GM12878 (cell line): ENCODE data around the gene PPA1. TPM values are rescaled to one million over a fixed set of nuclear protein-coding genes. Genes with fewer than 3 reads are reported as not detected.
A peak's percentile ranks its signal among the peaks of the same experiment; 100 is the strongest.

ENCODE experiments used
- ATAC-seq: fragments of 200-7000 bp; cut with Tn5 transposase; 3 replicates; pipeline ENCODE4 v1.9.1; 2020; ENCODE audit warnings: mild to moderate bottlenecking, moderate library complexity
- BruUV-seq: library from RNA; stranded (reverse); fragments of 400-500 nt; replicated peaks from 2 replicates; lab custom pipeline; 2021; lab: Mats Ljungman, UMichigan
- CTCF ChIA-PET: fragments of 300-600 bp; sonication (Branson Sonifier 250); formaldehyde crosslinking; extraction: SDS; loops from one replicate; lab custom pipeline; 2021; ENCODE audit warnings: inconsistent platforms; lab: Yijun Ruan, JAX
- POLR2A ChIA-PET: fragments of 350-600 bp; formaldehyde crosslinking; extraction: SDS; loops from one replicate; lab custom pipeline; 2021; ENCODE audit warnings: inconsistent platforms; lab: Charles Lee
- RAD21 ChIA-PET: fragments of 300-600 bp; sonication (Branson Sonifier 250); formaldehyde crosslinking; loops from one replicate; lab custom pipeline; 2023; ENCODE audit warnings: antibody characterized with exemption; ENCODE audit not compliant: unreplicated experiment; lab: Charles Lee
- SMC1A ChIA-PET: fragments of 300-600 bp; sonication (Branson Sonifier 250); formaldehyde crosslinking; loops from one replicate; lab custom pipeline; 2023; ENCODE audit not compliant: unreplicated experiment, uncharacterized antibody; lab: Charles Lee
- DNase-seq: peaks from one replicate; pipeline ENCODE4 v3.0.0-alpha.2; 2011; ENCODE audit warnings: low read depth, low spot score
- FAIRE-seq: peaks from 3 replicates; lab custom pipeline; 2011; peaks lifted over from hg19 to GRCh38; lab: Jason Lieb, UNC
- H2AFZ ChIP-seq: 2 replicates; pipeline ENCODE4 v1.6.0; 2011; ENCODE audit warnings: low read depth, low read length, control low read depth; ENCODE audit not compliant: control insufficient read depth
- H3K27ac ChIP-seq: 2 replicates; pipeline ENCODE4 v1.5.1; 2011; ENCODE audit warnings: control low read depth; ENCODE audit not compliant: control insufficient read depth, insufficient read depth
- H3K27me3 ChIP-seq, 2 experiments: replicated peaks in 1 of 2; 2 replicates each; pipeline versions ENCODE4 v1.6.0 to v1.6.1; 2011; ENCODE audit warnings: low read length in 1 of 2; ENCODE audit not compliant: control insufficient read depth in 2 of 2, insufficient read depth in 2 of 2
- H3K36me3 ChIP-seq, 2 experiments: 2 replicates each; pipeline ENCODE4 v1.5.1; 2011; ENCODE audit warnings: low read length in 1 of 2; ENCODE audit not compliant: control insufficient read depth in 2 of 2, insufficient read depth in 2 of 2
- H3K4me1 ChIP-seq: 2 replicates; pipeline ENCODE4 v1.6.1; 2011; ENCODE audit warnings: mild to moderate bottlenecking, low read length, moderate library complexity, mixed read lengths; ENCODE audit not compliant: control insufficient read depth, insufficient read depth
- H3K4me2 ChIP-seq: 2 replicates; pipeline ENCODE4 v1.6.0; 2011; ENCODE audit warnings: control low read depth; ENCODE audit not compliant: control insufficient read depth, insufficient read depth
- H3K4me3 ChIP-seq: fragments of 200-600 bp; sonication (generic); 2 replicates; pipeline ENCODE4 v1.5.1; 2016
- H3K79me2 ChIP-seq: 2 replicates; pipeline ENCODE4 v1.6.0; 2011; ENCODE audit warnings: low read length; ENCODE audit not compliant: control insufficient read depth, insufficient read depth
- H3K9ac ChIP-seq: 2 replicates; pipeline ENCODE4 v1.8.0; 2011; ENCODE audit warnings: low read length, control low read depth, mixed read lengths; ENCODE audit not compliant: control insufficient read depth, insufficient read depth
- H3K9me3 ChIP-seq: replicated peaks from 3 replicates; pipeline ENCODE4 v1.5.1; 2011; ENCODE audit warnings: mild to moderate bottlenecking, low read length; ENCODE audit not compliant: control insufficient read depth, insufficient read depth
- H4K20me1 ChIP-seq: 2 replicates; pipeline ENCODE4 v1.6.0; 2011; ENCODE audit not compliant: control insufficient read depth, insufficient read depth
- ASH2L ChIP-seq: fragments of 300-600, 200-600 bp; sonication (generic); IDR thresholded peaks from 2 replicates; pipeline ENCODE4 v1.6.1; 2017; ENCODE audit warnings: low read depth, mild to moderate bottlenecking, borderline replicate concordance
- EED ChIP-seq: sonication (generic); IDR thresholded peaks from 2 replicates; pipeline ENCODE4 v1.6.1; 2016; ENCODE audit warnings: antibody characterized with exemption, low read depth
- ESRRA ChIP-seq: IDR thresholded peaks from 2 replicates; pipeline ENCODE4 v1.6.1; 2012; ENCODE audit warnings: mild to moderate bottlenecking, low read length, improper control_type of control experiment
- KDM1A ChIP-seq: fragments of 200-600 bp; sonication (generic); IDR thresholded peaks from 2 replicates; pipeline ENCODE4 v1.6.1; 2016; ENCODE audit warnings: borderline replicate concordance
- MEF2A ChIP-seq: IDR thresholded peaks from 2 replicates; pipeline ENCODE4 v1.6.1; 2011; ENCODE audit warnings: low read depth, mild to moderate bottlenecking, low read length, moderate library complexity; ENCODE audit not compliant: insufficient read depth
- POLR2AphosphoS2 ChIP-seq: IDR thresholded peaks from 2 replicates; pipeline ENCODE4 v1.6.1; 2011; ENCODE audit warnings: low read depth, mild to moderate bottlenecking, low read length, improper control_type of control experiment, moderate library complexity
- RAD51 ChIP-seq: fragments of 450-650 bp; IDR thresholded peaks from 2 replicates; pipeline ENCODE4 v1.6.1; 2016; ENCODE audit warnings: moderate library complexity, mild to moderate bottlenecking, inconsistent platforms
- RFX5 ChIP-seq: IDR thresholded peaks from 2 replicates; pipeline ENCODE4 v1.6.1; 2011; ENCODE audit warnings: low read depth, low read length, improper control_type of control experiment
- RUNX3 ChIP-seq: IDR thresholded peaks from 2 replicates; pipeline ENCODE4 v1.6.1; 2012; ENCODE audit warnings: low read length, inconsistent platforms
- SMAD5 ChIP-seq: IDR thresholded peaks from 2 replicates; pipeline ENCODE4 v1.6.1; 2016; ENCODE audit warnings: antibody characterized with exemption, low read depth
- STAT1 ChIP-seq: fragments of 450-650 bp; conservative IDR thresholded peaks from 2 replicates; pipeline ENCODE4 v1.6.1; 2014; ENCODE audit warnings: antibody characterized with exemption, mild to moderate bottlenecking
- WRNIP1 ChIP-seq: IDR thresholded peaks from 2 replicates; pipeline ENCODE4 v1.6.1; 2011; ENCODE audit warnings: low read depth, low read length, improper control_type of control experiment, borderline replicate concordance
- ZNF207 ChIP-seq: fragments of 450-650 bp; IDR thresholded peaks from 2 replicates; pipeline ENCODE4 v1.6.1; 2014; ENCODE audit warnings: antibody characterized with exemption, mild to moderate bottlenecking, borderline replicate concordance
- WGBS: methylation state at CpG from one replicate; pipeline ENCODE4 v1.1.6; 2016; ENCODE audit warnings: low lambda C conversion rate; ENCODE audit not compliant: insufficient replicate concordance, insufficient coverage; ENCODE audit errors: missing lambda C conversion rate; 5-methylcytosine and 5-hydroxymethylcytosine counted together
- in situ Hi-C: fragments of 300-500 bp; cut with MboI; formaldehyde crosslinking; loops from 9 replicates; pipeline ENCODE4 v1.14.3; 2018; ENCODE audit warnings: mixed read lengths
- intact Hi-C: fragments of 100-400 bp; cut with micrococcal nuclease; formaldehyde crosslinking; loops from one replicate; pipeline ENCODE4 v1.14.2; 2022; ENCODE audit not compliant: unreplicated experiment
- polyA plus RNA-seq, 11 experiments: library from polyadenylated mRNA; depleted of rRNA in 4 of 11; unstranded in 6 of 11; stranded (reverse) in 5 of 11; fragments of >200 nt; fragmentation: Nextera tagmentation in 4 of 11; fragmentation: Illumina TruSeq in 1 of 11; extraction: Ambion mirVana in 4 of 11; extraction: Trizol in 1 of 11; gene quantifications; 1 replicate in 1 of 11; 2 replicates in 10 of 11; pipeline versions ENCODE4 v1.2.1 to v1.2.3, GENCODE V29; 2011 to 2016; ENCODE audit warnings: inconsistent platforms in 2 of 11, missing spikeins in 2 of 11, low read depth in 1 of 11
- total RNA-seq, 4 experiments: library from RNA; depleted of rRNA in 3 of 4; stranded (reverse); fragments of >200 nt in 3 of 4; fragmentation: Illumina TruSeq in 1 of 4; extraction: Trizol in 1 of 4; gene quantifications; 2 replicates each; pipeline versions ENCODE4 v1.2.1 to v1.2.3, GENCODE V29; 2013 to 2021
- TF ChIP-seq, protein P1 (sequence below): fragments of 450-650 bp; formaldehyde crosslinking; IDR thresholded peaks from 2 replicates; pipeline ENCODE4 v1.4.0; 2022; ENCODE audit warnings: mild to moderate bottlenecking, moderate library complexity
- TF ChIP-seq, protein P2 (sequence below): fragments of 450-650 bp; formaldehyde crosslinking; IDR thresholded peaks from 2 replicates; pipeline ENCODE4 v1.5.0; 2022; ENCODE audit warnings: mild to moderate bottlenecking, missing genetic modification characterization

PPA1 gene
- total and polyA plus RNA-seq, 10 of the 15 experiments (the other 5 are each of a cell fraction or from before 2014, with no cell fraction given), result 224 to 452 (median 346) TPM

DNA sequence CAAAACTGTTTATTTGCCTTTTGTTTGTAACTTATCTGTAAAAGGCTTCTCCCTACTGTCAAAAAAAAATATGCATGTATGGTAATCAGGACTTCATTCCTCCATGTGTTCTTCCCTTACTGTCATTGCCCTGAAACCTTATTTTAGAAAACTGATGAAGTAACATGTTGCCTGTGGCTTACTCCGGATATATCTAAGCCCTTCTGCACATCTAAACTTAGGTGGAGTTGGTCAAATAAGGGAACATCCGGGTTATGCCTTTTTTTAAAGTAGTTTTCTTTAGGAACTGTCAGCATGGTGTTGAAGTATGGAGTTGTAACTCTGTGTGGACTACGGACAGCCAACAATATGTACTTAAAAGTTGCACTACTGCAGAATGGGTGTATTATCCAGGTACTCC, 69.1 kb downstream of the PPA1 start (continued):
- no peak for TF ChIP-seq RFX5
- TF ChIP-seq ESRRA, result no peak
- TF ChIP-seq RUNX3, result 0 out of 2 replicates have a peak, but pooled peaks have one; percentile 29
- TF ChIP-seq ASH2L, result no peak
- no peak for TF ChIP-seq STAT1
- TF ChIP-seq, protein P1, sequence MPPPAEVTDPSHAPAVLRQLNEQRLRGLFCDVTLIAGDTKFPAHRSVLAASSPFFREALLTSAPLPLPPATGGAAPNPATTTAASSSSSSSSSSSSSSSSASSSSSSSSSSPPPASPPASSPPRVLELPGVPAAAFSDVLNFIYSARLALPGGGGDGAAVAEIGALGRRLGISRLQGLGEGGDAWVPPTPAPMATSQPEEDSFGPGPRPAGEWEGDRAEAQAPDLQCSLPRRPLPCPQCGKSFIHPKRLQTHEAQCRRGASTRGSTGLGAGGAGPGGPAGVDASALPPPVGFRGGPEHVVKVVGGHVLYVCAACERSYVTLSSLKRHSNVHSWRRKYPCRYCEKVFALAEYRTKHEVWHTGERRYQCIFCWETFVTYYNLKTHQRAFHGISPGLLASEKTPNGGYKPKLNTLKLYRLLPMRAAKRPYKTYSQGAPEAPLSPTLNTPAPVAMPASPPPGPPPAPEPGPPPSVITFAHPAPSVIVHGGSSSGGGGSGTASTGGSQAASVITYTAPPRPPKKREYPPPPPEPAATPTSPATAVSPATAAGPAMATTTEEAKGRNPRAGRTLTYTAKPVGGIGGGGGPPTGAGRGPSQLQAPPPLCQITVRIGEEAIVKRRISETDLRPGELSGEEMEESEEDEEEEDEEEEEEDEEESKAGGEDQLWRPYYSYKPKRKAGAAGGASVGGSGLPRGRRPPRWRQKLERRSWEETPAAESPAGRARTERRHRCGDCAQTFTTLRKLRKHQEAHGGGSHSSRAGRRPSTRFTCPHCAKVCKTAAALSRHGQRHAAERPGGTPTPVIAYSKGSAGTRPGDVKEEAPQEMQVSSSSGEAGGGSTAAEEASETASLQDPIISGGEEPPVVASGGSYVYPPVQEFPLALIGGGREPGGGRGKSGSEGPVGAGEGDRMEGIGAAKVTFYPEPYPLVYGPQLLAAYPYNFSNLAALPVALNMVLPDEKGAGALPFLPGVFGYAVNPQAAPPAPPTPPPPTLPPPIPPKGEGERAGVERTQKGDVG (CRISPR knock-in tag), result no peak
- TF ChIP-seq SMAD5, result no peak

DNA sequence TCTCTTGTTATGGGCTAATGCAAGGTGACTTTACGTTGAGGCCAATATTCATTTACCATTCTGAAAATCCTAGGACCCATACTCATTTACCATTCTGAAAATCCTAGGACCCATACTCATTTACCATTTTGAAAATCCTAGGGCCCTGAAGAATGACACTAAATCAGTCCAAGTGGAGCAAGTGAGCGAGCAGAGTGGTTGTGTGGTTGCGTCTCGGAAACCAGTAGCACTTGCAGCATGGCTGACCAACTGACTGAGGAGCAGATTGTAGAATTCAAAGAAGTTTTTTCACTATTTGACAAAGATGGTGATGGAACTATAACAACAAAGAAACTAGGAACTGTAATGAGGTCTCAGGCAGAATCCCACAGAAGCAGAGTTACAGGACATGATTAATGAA, 69.8 kb downstream of the PPA1 start:
- Histone ChIP-seq H3K27ac (peak overlapping the region; percentile 47), H3K4me2 (peak overlapping the region; percentile 78), H3K79me2 (peaks cover 83% of the 10 kb centered on the region), H4K20me1 (no peaks in the 10 kb centered on the region), H3K36me3 (peaks cover 0 to 24% of the 10 kb centered on the region in 2 experiments; a peak in 3 of 4 replicates), H3K27me3 (no peaks in the 10 kb centered on the region), H3K4me1 (peaks cover 21% of the 10 kb centered on the region), H3K9ac (0 out of 2 replicates have a peak overlapping the region, but pooled peaks have one; percentile 4), H3K4me3 (peak overlapping the region; percentile 51), H2AFZ (no peak overlapping the region), H3K9me3 (no peaks in the 10 kb centered on the region)
- intact Hi-C loops (no loop called here), in situ Hi-C loops (no loop called here)
- ATAC-seq, result no peak
- FAIRE-seq, result no peak
- BruUV-seq, result no TSS peak
- 90% methylated on average over 4 of the region's 4 CpGs for WGBS
- SMC1A ChIA-PET, result interaction anchor here (0.8 to 3.3 kb wide), 4 partner anchors 17 to 200 kb away, joined by 4 to 23 read pairs (median 4); partner anchors contain the start of gene TYSND1
- POLR2A ChIA-PET, result interaction anchor here (1.0 to 1.8 kb wide), 3 partner anchors 12 to 192 kb away, joined by 3 to 7 read pairs (median 4); partner anchors contain the start of gene TYSND1
- RAD21 ChIA-PET, result interaction anchor here (1.0 to 3.3 kb wide), 3 partner anchors 17 to 169 kb away, joined by 3 to 30 read pairs (median 3); partner anchors contain the start of gene TYSND1
- DNase-seq, result no peak
- CTCF ChIA-PET, result interaction anchor here (1.0 to 3.7 kb wide), 4 partner anchors 17 to 192 kb away, joined by 3 to 35 read pairs (median 4); partner anchors contain the start of gene TYSND1
- TF ChIP-seq POLR2AphosphoS2, result no peak
- no peak for TF ChIP-seq EED
- TF ChIP-seq WRNIP1, result no peak
- TF ChIP-seq, protein P2, sequence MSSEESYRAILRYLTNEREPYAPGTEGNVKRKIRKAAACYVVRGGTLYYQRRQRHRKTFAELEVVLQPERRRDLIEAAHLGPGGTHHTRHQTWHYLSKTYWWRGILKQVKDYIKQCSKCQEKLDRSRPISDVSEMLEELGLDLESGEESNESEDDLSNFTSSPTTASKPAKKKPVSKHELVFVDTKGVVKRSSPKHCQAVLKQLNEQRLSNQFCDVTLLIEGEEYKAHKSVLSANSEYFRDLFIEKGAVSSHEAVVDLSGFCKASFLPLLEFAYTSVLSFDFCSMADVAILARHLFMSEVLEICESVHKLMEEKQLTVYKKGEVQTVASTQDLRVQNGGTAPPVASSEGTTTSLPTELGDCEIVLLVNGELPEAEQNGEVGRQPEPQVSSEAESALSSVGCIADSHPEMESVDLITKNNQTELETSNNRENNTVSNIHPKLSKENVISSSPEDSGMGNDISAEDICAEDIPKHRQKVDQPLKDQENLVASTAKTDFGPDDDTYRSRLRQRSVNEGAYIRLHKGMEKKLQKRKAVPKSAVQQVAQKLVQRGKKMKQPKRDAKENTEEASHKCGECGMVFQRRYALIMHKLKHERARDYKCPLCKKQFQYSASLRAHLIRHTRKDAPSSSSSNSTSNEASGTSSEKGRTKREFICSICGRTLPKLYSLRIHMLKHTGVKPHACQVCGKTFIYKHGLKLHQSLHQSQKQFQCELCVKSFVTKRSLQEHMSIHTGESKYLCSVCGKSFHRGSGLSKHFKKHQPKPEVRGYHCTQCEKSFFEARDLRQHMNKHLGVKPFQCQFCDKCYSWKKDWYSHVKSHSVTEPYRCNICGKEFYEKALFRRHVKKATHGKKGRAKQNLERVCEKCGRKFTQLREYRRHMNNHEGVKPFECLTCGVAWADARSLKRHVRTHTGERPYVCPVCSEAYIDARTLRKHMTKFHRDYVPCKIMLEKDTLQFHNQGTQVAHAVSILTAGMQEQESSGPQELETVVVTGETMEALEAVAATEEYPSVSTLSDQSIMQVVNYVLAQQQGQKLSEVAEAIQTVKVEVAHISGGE, result no peak
- TF ChIP-seq ZNF207, result no peak
- no peak for TF ChIP-seq MEF2A
- TF ChIP-seq RAD51, result no peak
- TF ChIP-seq KDM1A, result no peak
